Eye (tissue), 1 donor: ENCODE results near the gene DNAAF8.

Experiments used
- DNase-seq: peaks from one replicate; pipeline ENCODE4 v3.0.0-alpha.2; 2015

The DNAAF8 gene

GRCh38 chr16:4695473-4696171 is 38.7 kb upstream of the DNAAF8 start:
- no peak for DNase-seq

GRCh38 chr16:4696172-4696904 is 38.0 kb upstream of the DNAAF8 start:
- DNase-seq, result no peak

- no peak for DNase-seq
Observed at GRCh38 chr16:4696905-4697847, 37.2 kb upstream of the DNAAF8 start.

- DNase-seq, result no peak
Observed at GRCh38 chr16:4697848-4698291, 36.5 kb upstream of the DNAAF8 start.

GRCh38 chr16:4698321-4699045 is 35.9 kb upstream of the DNAAF8 start:
- no peak for DNase-seq

GRCh38 chr16:4699046-4699556 is 35.2 kb upstream of the DNAAF8 start:
- no peak for DNase-seq

- DNase-seq, result no peak
Observed at GRCh38 chr16:4700380-4700996, 33.8 kb upstream of the DNAAF8 start.

GRCh38 chr16:4700997-4701743 is 33.2 kb upstream of the DNAAF8 start:
- no peak for DNase-seq

GRCh38 chr16:4701791-4702465 is 32.4 kb upstream of the DNAAF8 start:
- DNase-seq, result no peak

GRCh38 chr16:4702466-4702808 is 31.9 kb upstream of the DNAAF8 start:
- DNase-seq, result no peak

GRCh38 chr16:4703906-4704305 is 30.4 kb upstream of the DNAAF8 start:
- DNase-seq, result no peak

- no peak for DNase-seq
Observed at GRCh38 chr16:4704491-4704890, 29.8 kb upstream of the DNAAF8 start.

GRCh38 chr16:4704913-4705312 is 29.4 kb upstream of the DNAAF8 start:
- no peak for DNase-seq

- no peak for DNase-seq
Observed at GRCh38 chr16:4706871-4707270, 27.5 kb upstream of the DNAAF8 start.

GRCh38 chr16:4709481-4709880 is 24.9 kb upstream of the DNAAF8 start:
- no peak for DNase-seq

- DNase-seq, result no peak
Observed at GRCh38 chr16:4713663-4714501, 20.5 kb upstream of the DNAAF8 start.

GRCh38 chr16:4714996-4715395 is 19.3 kb upstream of the DNAAF8 start:
- DNase-seq, result no peak

- no peak for DNase-seq
Observed at GRCh38 chr16:4718466-4718865, 15.9 kb upstream of the DNAAF8 start.

GRCh38 chr16:4723071-4723767 is 11.1 kb upstream of the DNAAF8 start:
- DNase-seq, result no peak
